A673 (cell line): ENCODE results near the gene HOXC12. TPM values are rescaled to one million over a fixed set of nuclear protein-coding genes. Genes with fewer than 3 reads are reported as not detected.

Source experiments
- BruUV-seq: library from RNA; stranded (reverse); fragments of 400-500 nt; replicated peaks from 2 replicates; lab custom pipeline; 2021; lab: Mats Ljungman, UMichigan
- CTCF ChIA-PET: fragments of 300-600 bp; sonication (Branson Sonifier 250); formaldehyde crosslinking; loops from one replicate; lab custom pipeline; 2022; ENCODE audit warnings: antibody characterized with exemption; lab: Charles Lee
- POLR2A ChIA-PET: fragments of 300-600 bp; sonication (Branson Sonifier 250); formaldehyde crosslinking; loops from one replicate; lab custom pipeline; 2022; ENCODE audit warnings: antibody characterized with exemption; ENCODE audit not compliant: low non-redundant PET; lab: Charles Lee
- DNase-seq: peaks from one replicate; pipeline ENCODE4 v3.0.0-alpha.2; 2015; ENCODE audit warnings: low spot score
- H3K27ac ChIP-seq: fragments of 200-600 bp; sonication (generic); 2 replicates; pipeline ENCODE4 v1.5.1; 2016; ENCODE audit warnings: mixed run types, low read depth, mild to moderate bottlenecking, mixed read lengths, antibody characterized with exemption, low read length; ENCODE audit not compliant: poor library complexity, severe bottlenecking
- H3K27me3 ChIP-seq: fragments of 200-600 bp; sonication (generic); replicated peaks from 2 replicates; pipeline ENCODE4 v1.6.1; 2017; ENCODE audit warnings: mixed run types, low read depth, mild to moderate bottlenecking, mixed read lengths, antibody characterized with exemption, low read length; ENCODE audit not compliant: insufficient read depth, poor library complexity
- H3K36me3 ChIP-seq: fragments of 200-600 bp; sonication (generic); 2 replicates; pipeline ENCODE4 v1.6.1; 2016; ENCODE audit warnings: mixed run types, mild to moderate bottlenecking, mixed read lengths, antibody characterized with exemption, low read length; ENCODE audit not compliant: insufficient read depth, poor library complexity, severe bottlenecking
- H3K4me1 ChIP-seq: fragments of 200-600 bp; sonication (generic); 2 replicates; pipeline ENCODE4 v1.6.1; 2017; ENCODE audit warnings: mixed run types, mild to moderate bottlenecking, mixed read lengths, antibody characterized with exemption, low read length; ENCODE audit not compliant: insufficient read depth, poor library complexity, severe bottlenecking
- H3K4me3 ChIP-seq: fragments of 200-600 bp; sonication (generic); 2 replicates; pipeline ENCODE4 v1.5.1; 2016; ENCODE audit warnings: low read depth, mixed run types, mild to moderate bottlenecking, mixed read lengths, low read length; ENCODE audit not compliant: poor library complexity, severe bottlenecking
- H3K9me3 ChIP-seq: fragments of 200-600 bp; sonication (generic); 2 replicates; pipeline ENCODE4 v1.6.1; 2016; ENCODE audit warnings: mixed run types, low read depth, mild to moderate bottlenecking, mixed read lengths, antibody characterized with exemption, low read length; ENCODE audit not compliant: poor library complexity, severe bottlenecking
- CTCF ChIP-seq: fragments of 300-800, 200-600 bp; sonication (generic); conservative IDR thresholded peaks from 2 replicates; pipeline ENCODE4 v1.5.1; 2017; ENCODE audit warnings: low read depth, mild to moderate bottlenecking, antibody characterized with exemption, low read length, moderate library complexity, mixed read lengths
- EZH2 ChIP-seq: fragments of 200-600 bp; sonication (generic); IDR thresholded peaks from 2 replicates; pipeline ENCODE4 v1.6.1; 2017; ENCODE audit warnings: borderline replicate concordance, low read depth, mild to moderate bottlenecking, mixed read lengths, antibody characterized with exemption, low read length; ENCODE audit not compliant: poor library complexity, severe bottlenecking
- intact Hi-C: fragments of 100-400 bp; cut with micrococcal nuclease; formaldehyde crosslinking; loops from one replicate; pipeline ENCODE4 v1.10.0; 2022; ENCODE audit not compliant: unreplicated experiment
- total RNA-seq: library from RNA; stranded (reverse); gene quantifications from 2 replicates; pipeline ENCODE4 v1.2.3, GENCODE V29; 2021

HOXC12 gene
- total RNA-seq, 1 experiment from 2014 or later = 4.6 TPM

- POLR2A ChIA-PET = no interaction called here
Measured at GRCh38 chr12:53967421-53967925, 12.8 kb downstream of the HOXC12 start.

DNA sequence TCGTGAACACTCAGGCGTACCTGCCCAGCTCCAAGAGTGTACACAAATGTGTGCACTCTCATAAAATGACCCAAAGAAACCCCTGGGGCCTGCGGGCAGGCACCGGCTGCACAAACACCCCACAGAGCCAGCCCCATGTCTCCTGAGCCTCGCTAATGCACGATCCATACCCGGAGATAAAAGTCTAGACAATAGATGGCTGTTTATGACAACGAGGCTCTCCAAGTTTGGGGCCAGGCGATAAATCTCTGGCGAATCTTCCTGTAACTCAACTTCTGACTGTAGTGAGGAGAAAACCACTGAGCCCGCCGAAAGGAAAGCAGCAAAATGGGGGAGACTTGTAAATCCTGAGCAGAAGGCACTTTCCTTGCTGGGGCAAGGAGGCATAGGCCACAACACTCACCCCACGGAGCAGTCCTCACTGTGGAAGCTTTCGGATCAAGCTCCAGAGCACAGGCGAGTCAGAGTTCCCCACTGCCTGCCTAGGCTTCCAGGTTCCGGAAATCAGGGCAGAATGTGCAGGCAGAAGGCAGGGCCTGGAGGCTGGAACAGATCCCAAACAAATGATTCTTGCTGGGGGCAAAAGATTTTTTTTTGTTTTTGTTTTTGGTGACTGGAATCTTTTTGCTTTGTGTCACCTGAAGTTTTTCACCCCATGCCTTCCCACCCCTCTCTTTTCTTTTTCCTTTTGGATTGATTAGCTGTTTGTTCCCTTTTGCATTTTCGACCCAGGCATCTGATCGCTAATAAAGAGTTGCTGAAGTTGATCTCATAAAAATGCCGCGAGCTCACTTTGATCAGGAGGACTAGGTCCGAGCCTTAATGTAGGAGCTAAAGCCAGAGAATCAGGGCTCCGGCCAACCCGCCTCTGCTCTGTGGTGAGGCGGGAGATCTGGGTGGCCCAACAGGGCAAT lies 13.8 kb downstream of the HOXC12 start:
- H3K27ac ChIP-seq = no peak overlapping the region
- no peaks in the 10 kb centered on the region for H3K9me3 ChIP-seq
- no peak overlapping the region for H3K4me3 ChIP-seq
- ChIA-PET CTCF (no interaction called here), POLR2A (interaction anchor here (0.5 to 0.7 kb wide), 2 partner anchors 14 to 311 kb away, joined by 4 to 6 read pairs; partner anchors contain the start of genes CBX5 and HOXC12)
- H3K36me3 ChIP-seq = no peaks in the 10 kb centered on the region
- intact Hi-C loops = no loop called here
- H3K4me1 ChIP-seq = peaks cover 30% of the 10 kb centered on the region
- TF ChIP-seq CTCF (no peak), EZH2 (no peak)
- no peak for DNase-seq
- BruUV-seq = no TSS peak
- no peaks in the 10 kb centered on the region for H3K27me3 ChIP-seq

More at GRCh38 chr12:53967421-53967925, 12.8 kb downstream of the HOXC12 start:
- H3K4me1 ChIP-seq = peaks cover 24% of the 10 kb centered on the region
- TF ChIP-seq EZH2 = no peak
- no peak for TF ChIP-seq CTCF
- no peaks in the 10 kb centered on the region for H3K9me3 ChIP-seq
- no peak for DNase-seq
- no TSS peak for BruUV-seq
- H3K27ac ChIP-seq = no peak overlapping the region
- intact Hi-C loops = no loop called here
- no peak overlapping the region for H3K4me3 ChIP-seq
- no peaks in the 10 kb centered on the region for H3K36me3 ChIP-seq
- no peaks in the 10 kb centered on the region for H3K27me3 ChIP-seq
- CTCF ChIA-PET = interaction anchor here (0.5 kb wide), 1 partner anchor 18 kb away, joined by 3 read pairs; the partner anchor contains the start of gene HOXC10

- intact Hi-C loops = no loop called here
- no peak for TF ChIP-seq CTCF
- TF ChIP-seq EZH2 = no peak
- no peak overlapping the region for H3K27ac ChIP-seq
- H3K4me1 ChIP-seq = peaks cover 30% of the 10 kb centered on the region
- no peaks in the 10 kb centered on the region for H3K9me3 ChIP-seq
- POLR2A ChIA-PET = no interaction called here
- DNase-seq = no peak
- CTCF ChIA-PET = no interaction called here
- H3K4me3 ChIP-seq = no peak overlapping the region
- no peaks in the 10 kb centered on the region for H3K27me3 ChIP-seq
- no peaks in the 10 kb centered on the region for H3K36me3 ChIP-seq
- no TSS peak for BruUV-seq
Measured at GRCh38 chr12:53969588-53970259, 15.0 kb downstream of the HOXC12 start.
